ENCODE data around the gene GNPDA1. TPM values are rescaled to one million over a fixed set of nuclear protein-coding genes. Genes with fewer than 3 reads are reported as not detected.

The GNPDA1 gene
- total RNA-seq: 32.6 and 47.2 TPM in 2 replicates

DNA sequence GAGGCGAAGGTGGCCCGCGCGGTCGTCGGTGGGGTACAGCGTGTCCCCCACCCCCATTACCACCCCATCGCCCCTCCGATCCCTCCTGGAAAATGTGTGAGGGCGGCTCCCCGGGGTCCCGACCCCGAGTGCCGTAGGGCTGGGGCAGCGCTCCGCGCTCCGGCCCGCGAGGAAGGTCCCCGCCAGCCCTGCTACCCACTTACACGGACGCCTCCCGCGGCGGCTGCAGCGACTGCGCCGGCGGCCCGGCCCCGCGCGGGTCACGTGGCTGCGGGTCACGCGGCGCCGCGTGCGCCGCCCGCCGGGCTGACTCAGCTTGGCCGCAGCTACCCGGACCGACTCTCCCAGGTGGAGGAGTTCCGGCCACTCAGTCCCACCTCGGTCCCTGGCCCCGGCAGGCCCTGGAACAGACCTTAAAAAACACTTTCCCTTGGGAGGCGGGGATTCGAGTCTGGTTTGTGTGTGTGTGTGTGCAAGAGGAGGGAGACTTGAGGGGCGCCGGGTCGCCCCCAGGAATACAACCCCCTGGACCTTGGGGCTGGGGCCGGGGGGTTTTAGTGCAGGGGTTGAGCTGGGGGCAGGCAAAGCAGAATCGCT, at the start of gene GNPDA1:
Gene GNPDA1, minus strand, starts transcription at position 236 of the 597 bp plus-strand sequence. CDS start 992 bp downstream, outside the sequence.

DNA sequence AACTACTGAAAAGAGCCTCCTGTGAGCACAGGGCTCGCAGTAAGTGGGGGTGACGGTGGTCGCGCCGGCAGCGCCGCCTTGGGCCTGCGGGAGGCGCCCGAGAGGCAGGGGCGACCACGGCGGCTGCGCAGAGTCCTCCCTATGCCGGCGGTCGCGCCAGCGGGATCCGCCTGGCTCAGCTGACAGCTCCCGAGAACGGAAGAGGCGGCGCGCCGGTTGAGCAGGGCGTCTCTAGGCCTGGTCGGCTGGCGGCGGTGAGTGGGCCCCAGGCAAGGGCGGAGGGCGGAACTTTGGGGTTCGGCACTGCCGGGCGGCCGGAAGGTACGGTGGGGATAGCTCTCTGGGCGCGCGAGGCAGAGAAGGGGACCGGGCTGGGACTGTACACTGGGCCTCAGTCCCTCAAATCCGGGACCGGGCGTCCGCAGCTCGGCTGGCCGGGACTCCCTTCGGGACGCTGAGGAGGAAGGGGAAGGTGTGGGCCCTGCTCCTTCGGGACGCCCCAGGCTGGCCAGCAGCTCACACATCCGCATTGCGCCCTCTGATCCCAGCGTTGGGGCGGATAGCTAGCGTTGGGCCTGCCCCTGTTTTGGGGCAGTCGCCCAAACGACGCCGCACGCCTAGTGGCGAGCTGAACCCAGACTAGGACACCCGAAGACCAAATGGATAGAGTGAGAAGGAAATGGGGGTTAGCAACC, 43.8 kb downstream of the GNPDA1 start, which contains the start of gene RNF14:
Gene RNF14, plus strand, starts transcription at position 192 of the 695 bp plus-strand sequence. CDS start 4,484 bp downstream, outside the sequence.

DNA sequence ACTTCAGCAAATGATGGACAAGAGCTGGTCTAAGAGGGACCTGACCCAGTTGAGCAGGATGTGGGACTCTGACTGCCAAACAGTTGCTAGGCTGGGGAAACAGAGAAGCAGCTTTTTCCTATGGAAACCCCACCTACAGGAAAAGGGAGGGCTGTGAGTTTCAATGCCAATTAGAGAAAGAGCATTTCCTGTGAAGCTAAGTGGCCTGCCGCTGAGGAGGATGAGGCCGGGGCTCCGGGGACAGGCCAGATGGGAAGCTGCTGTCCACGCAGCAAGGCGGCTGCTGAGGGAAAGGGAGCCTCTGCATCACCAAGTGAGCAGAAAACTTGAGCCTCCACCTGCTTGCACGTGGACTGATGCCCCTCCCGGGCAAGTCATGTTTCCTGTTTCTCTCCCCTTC, 54.7 kb downstream of the GNPDA1 start, which contains the start of gene PCDH12:
Gene PCDH12, minus strand, starts transcription at position 90 of the 400 bp plus-strand sequence. CDS start 351 bp downstream, outside the sequence.

Other genes with a start within 250 kb of the GNPDA1 start
- gene PCDH1, start 134.6 kb downstream of the GNPDA1 start, total RNA-seq: 5.7 and 7.0 TPM in 2 replicates
- 37.4 and 47.0 TPM in 2 replicates for gene DELE1, start 89.2 kb downstream of the GNPDA1 start, total RNA-seq
- gene PCDH12, start 54.8 kb downstream of the GNPDA1 start, total RNA-seq: 1.7 and 3.6 TPM in 2 replicates
- gene RNF14, start 43.9 kb downstream of the GNPDA1 start, total RNA-seq: 76.2 and 91.0 TPM in 2 replicates
- 55.8 and 59.3 TPM in 2 replicates for gene NDFIP1, start 95.8 kb upstream of the GNPDA1 start, total RNA-seq